H9 (cell line): Measurements from ENCODE around the gene S100A16. TPM values are rescaled to one million over a fixed set of nuclear protein-coding genes. Genes with fewer than 3 reads are reported as not detected.

Source experiments
- DNase-seq: peaks from one replicate; pipeline ENCODE4 v3.0.0-alpha.2; 2017
- H2AFZ ChIP-seq: one replicate; pipeline ENCODE4 v1.6.1; 2013; ENCODE audit warnings: mild to moderate bottlenecking, low read length, control low read depth, moderate library complexity
- H2AK5ac ChIP-seq: 2 replicates; pipeline ENCODE4 v1.6.1; 2013; ENCODE audit warnings: low read length, control low read depth, mixed read lengths; ENCODE audit not compliant: insufficient read length
- H2BK120ac ChIP-seq: one replicate; pipeline ENCODE4 v1.6.1; 2013; ENCODE audit warnings: low read depth, mild to moderate bottlenecking, low read length, control low read depth, inconsistent platforms; ENCODE audit not compliant: poor library complexity, severe bottlenecking
- H2BK12ac ChIP-seq: 2 replicates; pipeline ENCODE4 v1.6.1; 2013; ENCODE audit warnings: low read length, control low read depth, mixed read lengths, low read depth; ENCODE audit not compliant: insufficient read length
- H2BK15ac ChIP-seq: 2 replicates; pipeline ENCODE4 v1.6.1; 2013; ENCODE audit warnings: low read depth, low read length, control low read depth
- H2BK20ac ChIP-seq: one replicate; pipeline ENCODE4 v1.6.1; 2013; ENCODE audit warnings: low read depth, mild to moderate bottlenecking, low read length, control low read depth, inconsistent platforms; ENCODE audit not compliant: poor library complexity, severe bottlenecking
- H2BK5ac ChIP-seq: 2 replicates; pipeline ENCODE4 v1.6.1; 2013; ENCODE audit warnings: low read length, control low read depth, mixed read lengths; ENCODE audit not compliant: insufficient read length
- H3K14ac ChIP-seq: 2 replicates; pipeline ENCODE4 v1.6.1; 2013; ENCODE audit warnings: low read length, control low read depth; ENCODE audit not compliant: insufficient read depth
- H3K18ac ChIP-seq: 2 replicates; pipeline ENCODE4 v1.6.1; 2013; ENCODE audit warnings: low read depth, mild to moderate bottlenecking, mixed read lengths, low read length, control low read depth; ENCODE audit not compliant: insufficient read length
- H3K23ac ChIP-seq: 2 replicates; pipeline ENCODE4 v1.6.1; 2013; ENCODE audit warnings: low read length, control low read depth, mixed read lengths, low read depth; ENCODE audit not compliant: insufficient read length
- H3K23me2 ChIP-seq: 2 replicates; pipeline ENCODE4 v1.6.1; 2013; ENCODE audit warnings: low read depth, mild to moderate bottlenecking, mixed read lengths, low read length, control low read depth; ENCODE audit not compliant: insufficient read length, poor library complexity, severe bottlenecking
- H3K27ac ChIP-seq: 2 replicates; pipeline ENCODE4 v1.5.1; 2013; ENCODE audit warnings: low read length, control low read depth, mixed read lengths, low read depth; ENCODE audit not compliant: insufficient read length
- H3K27me3 ChIP-seq: 2 replicates; pipeline ENCODE4 v1.6.1; 2013; ENCODE audit warnings: low read length, control low read depth, inconsistent platforms; ENCODE audit not compliant: insufficient read depth
- H3K4ac ChIP-seq: 2 replicates; pipeline ENCODE4 v1.6.1; 2013; ENCODE audit warnings: low read depth, mild to moderate bottlenecking, control low read depth, inconsistent platforms, low read length, moderate library complexity
- H3K4me1 ChIP-seq: 2 replicates; pipeline ENCODE4 v1.6.1; 2013; ENCODE audit warnings: low read length, control low read depth, inconsistent platforms; ENCODE audit not compliant: insufficient read depth
- H3K4me2 ChIP-seq: 2 replicates; pipeline ENCODE4 v1.6.1; 2013; ENCODE audit warnings: low read length, control low read depth, mixed read lengths; ENCODE audit not compliant: insufficient read length, insufficient read depth
- H3K56ac ChIP-seq: 2 replicates; pipeline ENCODE4 v1.6.1; 2013; ENCODE audit warnings: low read depth, mild to moderate bottlenecking, mixed read lengths, low read length, control low read depth; ENCODE audit not compliant: insufficient read length
- H3K79me1 ChIP-seq: 2 replicates; pipeline ENCODE4 v1.6.1; 2013; ENCODE audit warnings: low read depth, mild to moderate bottlenecking, moderate library complexity, low read length, control low read depth, inconsistent platforms; ENCODE audit not compliant: insufficient read depth, poor library complexity, severe bottlenecking
- H3K79me2 ChIP-seq: 2 replicates; pipeline ENCODE4 v1.6.1; 2013; ENCODE audit warnings: low read length, control low read depth, inconsistent platforms; ENCODE audit not compliant: insufficient read depth
- H3K9ac ChIP-seq: 2 replicates; pipeline ENCODE4 v1.6.1; 2013; ENCODE audit warnings: low read length, control low read depth, mixed read lengths; ENCODE audit not compliant: insufficient read length; ENCODE audit errors: extremely low read depth
- H3K9me3 ChIP-seq: one replicate; pipeline ENCODE4 v1.6.1; 2013; ENCODE audit warnings: low read depth, low read length, inconsistent platforms; ENCODE audit not compliant: control insufficient read depth
- H3T11ph ChIP-seq: one replicate; pipeline ENCODE4 v1.6.1; 2013; ENCODE audit warnings: mild to moderate bottlenecking, low read length, control low read depth, inconsistent platforms
- H4K20me1 ChIP-seq: one replicate; pipeline ENCODE4 v1.6.1; 2013; ENCODE audit not compliant: control insufficient read depth, insufficient read length, insufficient read depth
- H4K5ac ChIP-seq: 2 replicates; pipeline ENCODE4 v1.6.1; 2013; ENCODE audit warnings: low read depth, mild to moderate bottlenecking, mixed read lengths, low read length, control low read depth; ENCODE audit not compliant: insufficient read length
- H4K8ac ChIP-seq: replicated peaks from 2 replicates; pipeline ENCODE4 v1.6.1; 2013; ENCODE audit warnings: low read length, control low read depth, mixed read lengths, low read depth; ENCODE audit not compliant: insufficient read length
- H4K91ac ChIP-seq: 2 replicates; pipeline ENCODE4 v1.6.1; 2013; ENCODE audit warnings: low read depth, mild to moderate bottlenecking, moderate library complexity, mixed read lengths, low read length, control low read depth; ENCODE audit not compliant: insufficient read length
- H3K27ac Mint-ChIP-seq, 3 experiments: 2 replicates in 2 of 3; 3 replicates in 1 of 3; pipeline ENCODE4 v1.8.0; 2020 to 2021; ENCODE audit warnings: mixed read lengths in 3 of 3, mild to moderate bottlenecking in 1 of 3, moderate library complexity in 1 of 3
- H3K27me3 Mint-ChIP-seq: 2 replicates; pipeline ENCODE4 v1.8.0; 2021; ENCODE audit warnings: low read depth, mild to moderate bottlenecking, moderate library complexity, mixed read lengths
- H3K36me3 Mint-ChIP-seq, 3 experiments: 2 replicates in 2 of 3; 3 replicates in 1 of 3; pipeline ENCODE4 v1.8.0; 2020 to 2021; ENCODE audit warnings: low read depth in 3 of 3, mixed read lengths in 3 of 3; ENCODE audit not compliant: insufficient read depth in 1 of 3
- H3K4me1 Mint-ChIP-seq, 2 experiments: 2 replicates each; pipeline ENCODE4 v1.8.0; 2020; ENCODE audit warnings: mixed read lengths in 2 of 2
- H3K4me3 Mint-ChIP-seq, 2 experiments: 2 replicates in 1 of 2; 3 replicates in 1 of 2; pipeline ENCODE4 v1.8.0; 2020 to 2021; ENCODE audit warnings: mild to moderate bottlenecking in 2 of 2, mixed read lengths in 2 of 2, moderate library complexity in 1 of 2
- H3K9me3 Mint-ChIP-seq, 2 experiments: 2 replicates in 1 of 2; 3 replicates in 1 of 2; pipeline ENCODE4 v1.8.0; 2020; ENCODE audit warnings: mild to moderate bottlenecking in 2 of 2, mixed read lengths in 2 of 2, moderate library complexity in 1 of 2
- WGBS: extraction: QIAGEN DNeasy Blood & Tissue Kit; methylation state at CpG from one replicate; pipeline ENCODE4 v1.1.7; 2013; ENCODE audit warnings: missing lambda C conversion rate, low lambda C conversion rate, mixed read lengths; ENCODE audit not compliant: insufficient read length; ENCODE audit errors: extremely low coverage; 5-methylcytosine and 5-hydroxymethylcytosine counted together
- total RNA-seq: library from RNA; stranded (reverse); gene quantifications from 2 replicates; pipeline ENCODE4 v1.2.1, GENCODE V29; 2021
- TF ChIP-seq, protein P1 (sequence below): fragments of 200-600 bp; sonication (generic); conservative IDR thresholded peaks from 3 replicates; pipeline ENCODE4 v1.8.0; 2021; ENCODE audit warnings: antibody characterized with exemption, mild to moderate bottlenecking

Gene S100A16
- total RNA-seq, 1 experiment from 2014 or later: 8.0 TPM

DNA sequence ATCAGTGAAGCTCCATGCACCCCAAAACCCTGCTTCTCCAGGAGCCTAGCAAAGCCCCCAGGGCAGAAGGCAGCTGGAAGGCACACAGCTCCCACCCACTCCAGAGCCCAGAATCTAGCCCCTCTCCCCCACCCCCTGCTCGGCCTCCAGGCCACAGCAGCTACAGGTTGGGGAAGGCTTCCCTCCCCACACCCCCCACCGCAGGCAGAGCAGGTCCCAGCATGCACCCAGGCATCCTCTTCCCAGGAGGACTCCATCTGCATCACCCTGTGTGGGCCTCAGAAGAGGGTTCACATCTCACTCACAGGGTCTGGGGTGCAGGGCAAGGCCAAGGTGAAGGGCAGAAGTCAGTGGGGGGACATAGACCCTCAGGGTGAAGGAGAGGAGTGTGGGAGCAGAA, 2.5 kb upstream of the S100A16 start:
- Histone ChIP-seq H2BK15ac (no peak overlapping the region), H3K79me1 (no peaks in the 10 kb centered on the region), H3K23me2 (no peaks in the 10 kb centered on the region), H3K23ac (no peak overlapping the region), H2AFZ (no peak overlapping the region), H3K79me2 (no peaks in the 10 kb centered on the region), H4K20me1 (no peaks in the 10 kb centered on the region), H3K4me1 (peaks cover 4% of the 10 kb centered on the region; the same call in 1 of the 2 replicates), H3K27me3 (no peaks in the 10 kb centered on the region), H4K5ac (no peak overlapping the region), H3K9ac (no peak overlapping the region), H3K27ac (no peak overlapping the region), H3K9me3 (no peaks in the 10 kb centered on the region), H4K91ac (no peak overlapping the region), H2BK12ac (no peak overlapping the region), H3T11ph (no peak overlapping the region), H3K18ac (no peak overlapping the region), H3K4ac (no peak overlapping the region), H3K4me2 (no peak overlapping the region), H2AK5ac (no peak overlapping the region), H4K8ac (no peak overlapping the region), H2BK5ac (no peak overlapping the region), H3K56ac (no peak overlapping the region), H3K14ac (no peak overlapping the region), H2BK20ac (no peak overlapping the region), H2BK120ac (no peak overlapping the region)
- WGBS: no CpG with 5 or more reads among the region's 2 CpGs
- Mint-ChIP-seq H3K4me1 (peaks cover 23 to 47% of the 10 kb centered on the region in 2 experiments), H3K9me3 (no peaks in the 10 kb centered on the region), H3K36me3 (peaks cover 5 to 13% (median 5%) of the 10 kb centered on the region in 3 experiments; a peak in 5 of 7 replicates), H3K4me3 (no peak overlapping the region), H3K27ac (no peak overlapping the region), H3K27me3 (no peaks in the 10 kb centered on the region; the same call in 1 of the 2 replicates)
- no peak for DNase-seq
- TF ChIP-seq, protein P1, sequence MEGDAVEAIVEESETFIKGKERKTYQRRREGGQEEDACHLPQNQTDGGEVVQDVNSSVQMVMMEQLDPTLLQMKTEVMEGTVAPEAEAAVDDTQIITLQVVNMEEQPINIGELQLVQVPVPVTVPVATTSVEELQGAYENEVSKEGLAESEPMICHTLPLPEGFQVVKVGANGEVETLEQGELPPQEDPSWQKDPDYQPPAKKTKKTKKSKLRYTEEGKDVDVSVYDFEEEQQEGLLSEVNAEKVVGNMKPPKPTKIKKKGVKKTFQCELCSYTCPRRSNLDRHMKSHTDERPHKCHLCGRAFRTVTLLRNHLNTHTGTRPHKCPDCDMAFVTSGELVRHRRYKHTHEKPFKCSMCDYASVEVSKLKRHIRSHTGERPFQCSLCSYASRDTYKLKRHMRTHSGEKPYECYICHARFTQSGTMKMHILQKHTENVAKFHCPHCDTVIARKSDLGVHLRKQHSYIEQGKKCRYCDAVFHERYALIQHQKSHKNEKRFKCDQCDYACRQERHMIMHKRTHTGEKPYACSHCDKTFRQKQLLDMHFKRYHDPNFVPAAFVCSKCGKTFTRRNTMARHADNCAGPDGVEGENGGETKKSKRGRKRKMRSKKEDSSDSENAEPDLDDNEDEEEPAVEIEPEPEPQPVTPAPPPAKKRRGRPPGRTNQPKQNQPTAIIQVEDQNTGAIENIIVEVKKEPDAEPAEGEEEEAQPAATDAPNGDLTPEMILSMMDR: no peak
